Cardiac septum (tissue), 1 donor: ENCODE data around the gene E2F4. TPM values are rescaled to one million over a fixed set of nuclear protein-coding genes. Genes with fewer than 3 reads are reported as not detected.

ENCODE experiments used
- DNase-seq: peaks from one replicate; pipeline ENCODE4 v3.0.0-alpha.2; 2020; ENCODE audit warnings: low spot score
- intact Hi-C: fragments of 100-400 bp; cut with DNase I; formaldehyde crosslinking; loops from one replicate; pipeline ENCODE4 v1.14.0; 2022
- total RNA-seq: library from RNA; stranded (reverse); fragmentation: NEBNext Ultra II Directional; extraction: Animal tissue kit (Norgen Biotek cat#: 25700); gene quantifications from one replicate; pipeline ENCODE4 v1.2.1, GENCODE V29; 2021
- donor health status: DM: no; HTN: no; CAD: no.

Gene E2F4
- total RNA-seq, 1 donor from 2014 or later = 34.4 TPM

DNA sequence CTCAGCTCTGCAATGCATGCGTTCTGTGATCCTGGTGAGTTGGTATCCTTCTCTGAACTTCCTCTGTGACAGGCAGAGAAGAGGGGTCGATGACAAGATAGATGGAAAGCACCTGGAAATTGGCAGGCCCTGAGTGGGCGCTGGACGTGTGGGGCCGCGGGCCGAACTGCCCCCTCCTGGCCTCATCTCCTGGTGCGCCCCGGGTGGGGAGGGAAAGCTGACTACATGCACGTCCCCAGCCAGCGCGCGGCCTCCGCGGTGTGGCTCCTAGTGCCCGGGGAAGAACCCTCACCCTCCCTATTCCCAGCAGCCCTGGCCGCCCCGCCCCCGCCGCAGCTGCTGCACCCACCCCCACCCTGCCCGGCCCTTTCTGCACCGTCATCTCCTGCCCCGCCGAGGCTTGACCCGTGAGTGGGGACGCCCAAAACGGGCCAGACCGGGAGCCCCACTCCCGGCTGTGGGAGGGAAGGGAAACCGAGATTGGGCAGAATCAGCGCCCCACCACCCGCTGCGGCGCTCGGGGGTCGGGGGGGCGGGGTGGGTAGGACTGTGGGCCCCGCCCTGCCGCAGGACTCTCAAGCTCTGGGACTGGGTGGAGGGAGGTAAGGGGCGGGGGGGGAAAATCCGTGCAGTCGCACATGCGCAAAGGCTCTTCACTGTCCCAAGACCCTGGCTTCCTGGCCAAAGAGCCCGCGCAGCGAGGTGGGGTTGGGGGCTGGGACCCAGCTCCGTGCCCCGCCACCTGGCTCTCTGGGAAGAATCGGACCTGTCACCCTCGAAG is 21.6 kb upstream of the E2F4 start, which contains the start of gene NOL3:
Gene NOL3, plus strand, starts transcription at position 371 of the 781 bp plus-strand sequence.
- peak; percentile 92 for DNase-seq
- intact Hi-C loops = no loop called here

GRCh38 chr16:67170949-67171649 is 20.9 kb upstream of the E2F4 start:
- intact Hi-C loops = no loop called here
- DNase-seq = no peak

DNA sequence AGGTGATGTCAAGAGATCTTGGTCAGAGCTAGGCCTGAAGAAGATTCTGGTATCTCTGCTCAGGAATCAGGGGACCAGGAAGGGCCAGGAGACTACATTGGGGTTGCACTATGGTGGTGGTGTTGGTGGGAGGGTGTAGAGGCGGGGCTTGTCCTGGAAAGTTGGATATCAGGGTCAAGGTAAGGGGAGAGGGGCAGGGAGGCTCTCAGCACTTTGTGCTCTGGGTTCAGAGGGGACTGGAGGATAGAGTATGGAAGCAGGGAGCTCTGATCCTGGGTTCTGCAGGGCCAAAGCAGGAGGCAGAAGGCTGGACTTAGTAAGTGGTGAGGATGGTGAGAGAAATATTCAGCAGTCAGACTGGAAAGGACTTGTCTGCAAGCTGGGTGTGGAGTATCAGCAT is 18.6 kb upstream of the E2F4 start:
- intact Hi-C loops = no loop called here
- DNase-seq = no peak

DNA sequence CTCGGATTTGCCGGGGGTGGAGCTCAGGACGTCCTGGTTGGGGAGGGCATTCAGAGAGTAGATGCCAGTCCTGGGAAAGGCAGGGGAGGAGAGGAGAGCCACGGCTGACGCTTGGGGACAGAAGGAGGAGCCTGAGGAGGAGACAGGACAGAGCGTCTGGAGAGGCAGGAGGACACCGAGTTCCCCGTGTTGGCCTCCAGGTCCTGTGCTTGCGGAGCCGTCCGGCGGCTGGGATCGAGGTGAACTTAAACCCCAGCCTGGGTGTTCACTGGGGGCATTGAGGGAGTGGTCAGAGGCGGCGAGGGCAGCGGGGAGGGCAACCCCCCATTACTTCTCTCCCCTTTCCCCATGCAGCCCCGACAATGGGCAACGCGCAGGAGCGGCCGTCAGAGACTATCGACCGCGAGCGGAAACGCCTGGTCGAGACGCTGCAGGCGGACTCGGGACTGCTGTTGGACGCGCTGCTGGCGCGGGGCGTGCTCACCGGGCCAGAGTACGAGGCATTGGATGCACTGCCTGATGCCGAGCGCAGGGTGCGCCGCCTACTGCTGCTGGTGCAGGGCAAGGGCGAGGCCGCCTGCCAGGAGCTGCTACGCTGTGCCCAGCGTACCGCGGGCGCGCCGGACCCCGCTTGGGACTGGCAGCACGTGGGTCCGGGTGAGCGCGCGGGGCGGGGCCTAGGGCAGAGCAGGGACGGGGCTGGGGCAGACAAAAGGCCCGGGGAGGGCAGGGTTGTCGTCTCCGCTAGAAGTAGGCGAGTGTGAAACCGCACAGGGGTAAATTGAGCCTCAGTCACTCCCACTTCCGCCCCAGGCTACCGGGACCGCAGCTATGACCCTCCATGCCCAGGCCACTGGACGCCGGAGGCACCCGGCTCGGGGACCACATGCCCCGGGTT is 17.9 kb upstream of the E2F4 start:
- intact Hi-C loops = no loop called here
- DNase-seq = peak; percentile 92

DNA sequence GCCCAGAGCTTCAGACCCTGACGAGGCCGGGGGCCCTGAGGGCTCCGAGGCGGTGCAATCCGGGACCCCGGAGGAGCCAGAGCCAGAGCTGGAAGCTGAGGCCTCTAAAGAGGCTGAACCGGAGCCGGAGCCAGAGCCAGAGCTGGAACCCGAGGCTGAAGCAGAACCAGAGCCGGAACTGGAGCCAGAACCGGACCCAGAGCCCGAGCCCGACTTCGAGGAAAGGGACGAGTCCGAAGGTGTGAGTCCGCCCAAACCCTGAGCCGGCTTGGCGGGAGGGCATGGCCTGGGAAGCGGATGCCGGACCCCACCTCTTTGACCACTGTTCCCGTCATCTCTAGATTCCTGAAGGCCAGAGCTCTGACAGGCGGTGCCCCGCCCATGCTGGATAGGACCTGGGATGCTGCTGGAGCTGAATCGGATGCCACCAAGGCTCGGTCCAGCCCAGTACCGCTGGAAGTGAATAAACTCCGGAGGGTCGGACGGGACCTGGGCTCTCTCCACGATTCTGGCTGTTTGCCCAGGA is 17.2 kb upstream of the E2F4 start:
- intact Hi-C loops = no loop called here

DNA sequence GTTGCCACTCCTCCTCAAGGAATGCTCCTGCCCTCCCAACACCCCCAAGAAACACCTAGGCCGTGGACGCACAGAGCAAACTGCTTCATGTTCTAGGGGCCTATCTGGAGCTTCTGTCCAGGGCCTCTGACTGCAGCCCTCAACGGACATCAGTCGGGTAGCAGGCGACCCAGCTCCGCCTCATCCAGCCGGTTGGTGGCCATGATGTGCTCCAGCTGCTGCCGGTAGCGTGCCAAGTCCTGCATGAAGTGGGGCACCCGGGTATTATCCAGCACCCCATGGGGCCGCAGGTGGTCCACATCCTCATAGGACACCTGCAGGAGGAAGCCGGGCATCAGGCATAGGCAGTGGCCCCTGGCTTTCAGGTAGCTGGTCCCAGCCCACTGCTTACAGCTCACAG is 15.3 kb upstream of the E2F4 start:
- intact Hi-C loops = no loop called here
- no peak for DNase-seq

More for the DNA sequence above, 17.2 kb upstream of the E2F4 start:
- no peak for DNase-seq

DNA sequence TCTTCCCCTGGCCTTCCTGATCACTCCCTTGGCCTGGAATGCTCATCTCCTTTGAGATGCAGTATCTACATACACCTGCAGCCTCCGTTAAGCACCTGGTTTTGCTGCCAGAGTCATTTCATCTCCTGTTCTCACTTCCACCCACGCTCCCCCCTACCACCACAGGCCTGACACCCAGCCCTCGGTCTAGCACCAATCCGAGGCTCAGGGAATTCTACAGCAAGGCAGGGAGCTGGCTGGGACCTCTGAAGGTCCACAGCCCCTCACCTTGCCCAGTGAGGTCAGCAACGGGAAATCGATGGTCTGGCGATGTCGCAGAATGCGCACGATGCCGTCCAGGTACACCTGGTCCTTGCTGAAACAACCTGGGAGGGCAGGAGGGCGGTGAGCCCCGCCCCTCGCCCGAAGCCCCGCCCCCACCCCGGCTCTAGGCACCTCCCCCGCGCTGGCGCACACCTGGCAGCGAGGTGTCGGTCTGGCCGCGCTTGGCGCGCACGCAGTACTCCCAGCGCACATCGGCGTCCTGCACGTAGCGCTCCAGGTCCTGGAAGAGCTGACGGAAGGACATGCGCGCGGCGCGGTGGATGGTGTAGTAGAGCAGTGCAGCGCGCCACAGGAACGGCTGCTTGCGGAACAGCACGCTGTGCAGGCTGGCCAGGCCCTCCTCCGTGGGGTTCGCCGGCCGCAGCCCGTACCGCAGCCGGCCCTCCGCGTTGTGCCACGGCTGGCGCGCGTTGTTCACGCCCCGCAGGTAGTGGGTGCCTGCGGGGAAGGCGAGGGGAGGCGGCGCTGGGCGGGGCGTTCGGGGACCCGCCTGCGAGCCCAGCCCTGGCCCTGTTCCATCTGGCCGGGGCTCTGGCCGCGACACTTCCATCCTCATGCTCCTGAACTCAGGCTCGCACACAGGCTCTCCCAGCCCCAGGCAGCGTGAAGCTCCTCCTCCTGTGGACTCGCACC is 13.9 kb upstream of the E2F4 start:
- no peak for DNase-seq
- intact Hi-C loops = no loop called here

GRCh38 chr16:67179421-67180080 is 12.4 kb upstream of the E2F4 start:
- DNase-seq = no peak
- intact Hi-C loops = no loop called here

DNA sequence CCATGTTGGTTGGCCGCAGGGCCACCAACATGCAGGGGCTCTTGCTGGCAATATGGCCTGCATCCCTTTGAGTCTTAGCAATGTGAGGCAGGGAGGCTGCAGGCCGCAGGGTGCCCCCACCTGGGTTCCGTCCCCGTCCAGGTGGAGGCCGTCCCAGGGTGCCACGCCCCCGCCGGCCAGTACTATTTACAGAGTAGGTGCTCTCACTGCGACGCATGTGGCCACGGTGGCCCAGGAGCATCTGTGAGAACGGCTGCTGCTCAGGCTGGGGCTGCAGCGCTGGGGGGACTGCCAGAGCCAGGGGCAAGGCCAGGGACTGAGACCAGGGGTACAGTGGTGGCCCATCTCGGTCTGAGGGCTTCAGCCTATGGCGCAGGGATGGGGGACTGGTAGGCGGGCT is 11.8 kb upstream of the E2F4 start:
- intact Hi-C loops = no loop called here
- no peak for DNase-seq

GRCh38 chr16:67181346-67181745 is 10.6 kb upstream of the E2F4 start:
- DNase-seq = no peak
- intact Hi-C loops = no loop called here

DNA sequence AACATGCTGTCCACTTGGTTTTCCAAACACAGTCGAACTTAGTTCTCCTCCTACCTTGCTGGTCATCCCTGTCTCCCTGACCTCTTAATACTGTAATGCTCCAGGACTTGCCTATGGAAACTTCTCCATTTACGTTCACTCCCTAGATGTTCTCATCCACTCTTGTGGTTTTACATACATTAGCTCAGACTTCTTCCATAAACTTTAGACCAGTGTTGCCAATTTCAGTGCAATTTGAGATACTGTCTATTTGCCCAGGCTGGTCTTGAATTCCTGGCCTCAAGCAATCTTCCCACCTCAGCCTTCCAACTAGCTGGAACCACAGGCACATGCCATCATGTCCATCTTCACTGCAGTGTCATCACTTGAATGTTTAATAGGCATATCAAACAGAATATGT is 9.7 kb upstream of the E2F4 start:
- intact Hi-C loops = no loop called here
- DNase-seq = no peak

DNA sequence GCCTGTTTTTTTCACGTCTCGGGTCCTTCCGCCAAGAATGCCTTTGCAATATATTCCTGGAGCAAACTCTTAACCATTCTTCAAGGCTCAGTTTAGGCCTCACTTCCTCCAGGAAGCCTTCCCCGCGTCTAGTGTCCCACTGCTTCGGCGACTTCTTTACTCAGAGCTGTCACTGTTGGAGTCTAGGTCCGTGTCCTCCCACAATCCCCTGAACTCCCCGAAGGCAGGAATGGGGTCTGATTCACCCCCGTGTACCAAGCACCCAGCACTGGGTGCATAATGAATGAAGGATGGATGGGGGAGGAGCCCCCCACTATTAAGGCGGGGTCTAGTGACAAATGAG is 8.7 kb upstream of the E2F4 start:
- intact Hi-C loops = no loop called here
- no peak for DNase-seq

GRCh38 chr16:67183627-67184452 is 8.1 kb upstream of the E2F4 start, which contains the start of gene MATCAP1:
Gene MATCAP1, minus strand, starts transcription at chr16:67183963. Its CDS starts 3,353 bp downstream, at chr16:67180610.
- intact Hi-C loops = loop anchor here (2.0 kb wide), 1 partner anchor 23 kb away; no protein-coding TSS in a partner anchor
- peak; percentile 96 for DNase-seq

DNA sequence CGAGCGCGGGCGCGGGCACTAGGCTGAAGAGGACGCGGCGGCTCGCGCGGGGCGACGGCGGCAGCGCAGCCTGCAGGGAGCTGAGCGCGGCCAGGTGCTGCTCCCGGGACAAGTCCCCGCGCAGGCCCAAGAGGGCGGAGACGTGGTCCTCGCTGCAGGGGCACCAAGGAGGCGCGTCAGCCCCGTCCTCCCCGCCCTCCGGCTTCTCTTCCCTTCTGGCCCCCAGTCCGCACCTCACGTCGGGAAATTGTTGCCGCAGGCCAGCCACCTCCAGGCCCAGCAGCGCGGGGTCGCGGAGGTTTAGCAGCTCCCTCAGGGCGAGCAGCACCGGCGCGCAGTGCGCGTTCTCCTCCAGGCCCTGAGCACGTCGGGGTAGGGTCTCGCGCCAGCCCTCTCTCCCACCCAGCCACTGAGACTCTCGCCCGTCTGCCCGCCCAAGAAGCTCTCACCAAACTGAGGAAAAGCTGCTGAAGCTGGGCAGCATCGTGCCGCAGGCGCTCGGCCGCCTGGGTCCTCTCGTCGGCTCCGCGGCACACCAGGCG is 7.4 kb upstream of the E2F4 start:
- intact Hi-C loops = loop anchor here (2.0 kb wide), 1 partner anchor 24 kb away; no protein-coding TSS in a partner anchor
- DNase-seq = no peak

DNA sequence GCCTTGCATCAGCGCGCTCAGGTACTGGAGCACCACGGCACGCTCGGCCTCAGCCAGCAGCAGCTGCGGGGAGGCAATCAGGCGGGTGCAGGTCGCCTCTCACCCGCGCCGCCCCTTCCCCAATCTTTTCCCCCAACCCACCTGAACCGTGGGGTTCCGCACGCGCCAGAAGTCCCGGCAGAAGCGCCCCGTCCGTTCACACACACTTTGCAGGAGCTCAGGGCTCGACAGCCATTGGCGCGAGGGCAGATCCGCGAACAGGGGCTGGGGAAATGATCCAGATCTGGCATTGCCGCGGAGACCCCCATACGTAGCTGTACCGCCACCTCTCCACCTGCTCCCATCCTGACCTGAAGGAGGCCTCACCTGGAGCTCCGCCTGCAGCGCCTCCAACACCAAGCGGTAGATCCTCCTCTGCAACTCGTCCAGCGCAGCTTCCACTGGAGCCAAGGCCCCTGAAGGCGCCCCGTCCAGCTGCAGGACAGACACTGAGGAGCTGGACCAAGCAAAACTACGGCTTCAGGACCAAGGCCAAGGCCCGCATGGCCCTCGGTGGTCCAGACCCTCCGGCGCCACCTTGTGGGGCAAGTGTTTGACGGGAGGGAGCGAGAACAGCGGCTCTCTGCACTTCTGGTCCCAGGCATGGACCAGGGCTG is 6.8 kb upstream of the E2F4 start:
- peak; percentile 93 for DNase-seq
- intact Hi-C loops = loop anchor here (2.0 kb wide), 1 partner anchor 24 kb away; no protein-coding TSS in a partner anchor

GRCh38 chr16:67185651-67186134 is 6.3 kb upstream of the E2F4 start:
- intact Hi-C loops = loop anchor here (2.0 kb wide), 1 partner anchor 25 kb away; no protein-coding TSS in a partner anchor
- no peak for DNase-seq
